Epithelial cell of umbilical artery (primary cell): ENCODE results near the gene FAM131B. TPM values are rescaled to one million over a fixed set of nuclear protein-coding genes. Genes with fewer than 3 reads are reported as not detected.

Experiments used
- total RNA-seq: library from RNA; depleted of rRNA; stranded (reverse); fragments of >200 nt; gene quantifications from 2 replicates; pipeline ENCODE4 v1.2.3, GENCODE V29; 2014

The FAM131B gene
- 1.3 and 1.4 TPM in 2 replicates for total RNA-seq

DNA sequence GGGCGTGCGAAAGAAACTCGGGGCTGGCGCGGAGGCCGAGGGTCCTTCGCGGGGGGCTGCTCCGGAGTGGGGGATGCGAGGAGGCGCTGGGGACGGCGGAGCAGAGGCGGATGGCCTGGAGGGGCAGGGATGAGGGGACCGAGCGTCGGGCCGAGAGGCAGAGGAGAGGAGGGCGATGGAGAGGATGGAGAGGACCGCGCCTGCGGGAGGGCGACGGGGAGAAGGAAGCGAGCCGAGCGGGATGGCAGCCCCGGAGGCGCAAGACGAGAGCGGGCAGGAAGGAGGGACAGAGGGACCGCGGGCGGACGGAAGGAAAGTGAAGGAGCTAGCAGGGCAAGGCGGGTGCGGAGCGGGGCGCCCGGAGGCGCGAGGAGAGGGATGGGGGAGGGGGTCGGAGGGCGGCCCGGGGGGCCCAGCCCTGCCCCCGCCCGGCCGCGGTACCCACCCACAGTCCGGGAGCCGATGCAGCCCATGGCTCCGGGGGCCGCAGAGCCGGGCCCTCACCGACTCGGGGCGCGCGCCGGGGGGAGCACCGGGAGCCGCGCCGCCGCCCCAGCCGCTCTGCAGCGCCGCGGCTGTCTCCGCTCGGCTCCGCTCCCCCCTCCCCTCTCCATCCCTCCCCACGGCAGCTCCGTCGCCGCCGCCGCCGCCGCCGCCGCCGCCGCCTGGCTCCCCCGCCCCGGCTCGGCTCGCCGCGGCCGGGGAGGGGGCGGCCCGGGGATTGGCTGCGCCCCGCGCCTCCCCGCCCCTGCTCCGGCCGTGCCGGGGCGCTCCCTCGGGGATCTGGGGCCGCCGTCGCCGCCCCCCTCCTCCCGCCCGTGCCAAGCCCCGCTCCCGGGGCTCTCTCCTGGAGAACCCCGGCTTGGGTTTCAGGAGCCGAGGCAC lies at the start of gene FAM131B:
Gene FAM131B (minus strand): TSS at position 583 of the 885 bp plus-strand sequence. CDS start 110 bp downstream, at position 473.

DNA sequence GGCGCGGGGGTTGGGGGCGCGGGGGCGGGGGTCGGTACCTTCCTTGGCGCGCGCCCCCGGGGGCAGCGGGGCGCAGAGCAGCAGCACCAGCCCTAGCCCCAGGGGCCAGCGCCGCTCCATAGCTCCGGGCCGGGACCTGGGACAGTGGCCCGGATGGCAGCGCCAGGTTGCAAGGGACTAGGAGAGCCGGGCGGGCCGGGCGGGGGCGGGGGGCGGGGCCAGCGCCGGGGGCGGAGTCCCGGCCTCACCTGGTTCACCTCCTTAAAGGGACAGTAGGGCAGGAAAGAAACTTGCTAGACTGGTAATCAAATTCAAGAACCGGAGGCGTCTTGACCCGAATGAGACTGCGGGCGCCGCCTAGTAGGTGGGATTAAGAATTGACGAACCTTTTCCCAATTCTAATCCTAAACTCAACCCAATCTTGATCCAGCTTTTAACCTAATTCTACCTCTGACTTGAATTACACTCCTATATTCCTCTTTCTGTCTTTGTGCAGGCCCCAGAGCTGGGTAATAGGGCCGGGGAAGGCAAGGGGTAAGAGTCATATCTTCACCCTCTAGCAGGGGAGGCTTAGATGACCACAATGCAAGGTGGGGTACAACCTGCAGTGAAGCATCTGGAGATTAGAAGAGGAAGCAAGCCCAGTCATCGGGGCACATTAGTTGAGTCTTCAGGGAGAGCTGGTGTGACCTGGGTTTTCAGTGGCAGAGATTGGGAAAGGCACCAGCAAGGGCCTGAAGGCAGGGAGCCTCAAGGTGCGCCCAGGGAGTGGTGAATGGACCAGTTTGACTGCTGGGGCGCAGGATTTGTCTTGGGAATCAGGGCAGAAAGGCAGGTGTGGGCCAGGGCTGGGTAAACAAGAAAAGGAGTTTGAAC lies 46.4 kb upstream of the FAM131B start, which contains the start of gene EPHA1:
Gene EPHA1 (minus strand): TSS at position 171 of the 876 bp plus-strand sequence. CDS start 51 bp downstream, at position 120.

DNA sequence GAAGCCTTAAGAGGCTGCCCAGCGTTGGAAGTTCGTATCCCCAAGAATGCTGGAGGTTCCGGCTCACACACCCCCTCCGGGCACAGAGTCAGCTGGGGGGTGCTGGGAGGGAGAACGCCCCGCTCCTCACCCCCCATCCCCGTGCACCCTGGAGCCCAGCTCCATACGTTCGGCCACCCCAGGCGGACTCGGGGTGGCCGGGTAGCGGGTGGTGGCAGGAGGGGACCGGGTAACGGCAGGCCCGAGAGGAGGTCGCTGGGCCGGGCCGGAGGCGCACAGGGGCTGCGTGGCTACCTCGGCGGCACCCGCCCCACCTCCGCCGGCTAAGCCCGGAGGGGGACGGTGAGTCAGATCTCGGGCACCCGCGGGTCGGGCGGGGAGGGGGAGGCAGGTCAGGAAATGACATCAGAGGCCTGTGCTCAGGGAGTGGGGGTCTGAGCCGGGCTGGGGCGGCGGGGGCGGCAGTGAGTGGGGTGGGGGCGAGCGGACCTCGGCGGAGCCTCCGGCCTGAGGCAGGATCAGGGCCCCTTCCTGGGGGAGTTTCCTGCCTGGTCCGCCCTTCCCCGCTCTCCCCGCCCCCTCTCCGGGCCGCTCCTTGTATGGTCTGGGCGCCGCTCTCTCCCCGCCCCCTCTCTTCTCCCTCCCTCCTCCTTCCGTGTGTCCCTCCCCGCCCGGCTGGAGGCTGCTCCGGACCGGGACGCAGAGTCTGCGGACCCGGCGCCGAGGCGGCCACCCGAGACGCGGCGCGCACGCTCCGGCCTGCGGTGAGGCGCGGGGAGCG lies 18.3 kb upstream of the FAM131B start, which contains the start of gene ZYX:
Gene ZYX (plus strand): TSS at position 700 of the 781 bp plus-strand sequence. CDS start 227 bp downstream, outside the sequence.

DNA sequence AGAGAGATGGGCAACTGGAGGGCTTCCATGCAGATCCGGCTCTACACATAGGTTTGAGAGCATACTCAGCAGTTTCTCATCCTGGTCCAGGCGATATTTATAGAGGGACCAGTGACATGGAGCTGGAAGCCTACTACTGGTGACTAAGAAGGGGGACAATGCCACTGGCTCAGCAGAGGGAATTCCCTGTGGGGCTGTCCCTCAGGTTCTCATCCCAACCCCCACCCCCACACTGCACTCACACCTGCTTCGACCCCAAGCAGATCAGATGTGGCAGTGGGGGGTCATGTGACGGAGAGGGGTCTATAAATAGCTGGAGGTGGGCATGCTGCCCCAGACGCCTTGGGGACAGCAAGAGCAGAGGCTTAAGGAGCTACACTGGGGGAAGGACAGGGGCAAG lies 46.7 kb downstream of the FAM131B start, which contains the start of gene CLCN1:
Gene CLCN1 (plus strand): TSS at position 336 of the 400 bp plus-strand sequence. CDS start 102 bp downstream, outside the sequence.

Other genes starting within 250 kb of the FAM131B start
- not detected in 2 replicates for gene PIP, start 230.6 kb downstream of the FAM131B start, total RNA-seq
- gene TAS2R39, start 179.3 kb downstream of the FAM131B start, total RNA-seq = not detected in 2 replicates
- gene TAS2R40, start 140.7 kb downstream of the FAM131B start, total RNA-seq = not detected in 2 replicates
- 61.1 and 78.7 TPM in 2 replicates for gene GSTK1, start 99.3 kb downstream of the FAM131B start, total RNA-seq
- gene TMEM139, start 77.8 kb downstream of the FAM131B start, total RNA-seq = under 0.01 and 0.61 TPM in 2 replicates
- gene CASP2, start 74.4 kb downstream of the FAM131B start, total RNA-seq = 18.8 and 21.4 TPM in 2 replicates
- not detected in 2 replicates for gene CLCN1, start 46.6 kb downstream of the FAM131B start, total RNA-seq
- 23.9 and 29.9 TPM in 2 replicates for gene ZYX, start 18.6 kb upstream of the FAM131B start, total RNA-seq
- gene EPHA1, start 46.1 kb upstream of the FAM131B start, total RNA-seq = not detected in 2 replicates
- not detected in 2 replicates for gene TAS2R60, start 80.7 kb upstream of the FAM131B start, total RNA-seq
- gene TAS2R41, start 115.2 kb upstream of the FAM131B start, total RNA-seq = not detected in 2 replicates
- gene CTAGE15, start 209.1 kb upstream of the FAM131B start, total RNA-seq = 0.30 TPM in 1 of 2 replicates, not detected in the other